IMR-90 (cell line): ENCODE results near the gene SFTA2.

Source experiments
- CEBPB ChIP-seq: IDR thresholded peaks from 2 replicates; pipeline ENCODE4 v1.6.1; 2012; ENCODE audit warnings: low read depth, low read length, improper control_type of control experiment
- MXI1 ChIP-seq: IDR thresholded peaks from 2 replicates; pipeline ENCODE4 v1.6.1; 2012; ENCODE audit warnings: low read depth, mild to moderate bottlenecking, low read length, moderate library complexity, borderline replicate concordance
- POLR2A ChIP-seq: IDR thresholded peaks from 2 replicates; pipeline ENCODE4 v1.6.1; 2012; ENCODE audit warnings: mild to moderate bottlenecking, low read depth, low read length
- RCOR1 ChIP-seq: IDR thresholded peaks from 2 replicates; pipeline ENCODE4 v1.6.1; 2012; ENCODE audit warnings: mild to moderate bottlenecking, low read length, improper control_type of control experiment; ENCODE audit not compliant: insufficient replicate concordance
- RFX5 ChIP-seq: IDR thresholded peaks from 2 replicates; pipeline ENCODE4 v1.8.0; 2012; ENCODE audit warnings: low read depth, mild to moderate bottlenecking, low read length, moderate library complexity
- SMC3 ChIP-seq: fragments of 150-350 bp; IDR thresholded peaks from 2 replicates; pipeline ENCODE4 v1.6.1; 2016; ENCODE audit warnings: low read depth, mild to moderate bottlenecking, antibody characterized with exemption, low read length, moderate library complexity
- USF2 ChIP-seq: fragments of 150-350 bp; IDR thresholded peaks from 2 replicates; pipeline ENCODE4 v1.6.1; 2017; ENCODE audit warnings: mild to moderate bottlenecking, antibody characterized with exemption, low read length, low read depth
- TF ChIP-seq, protein P1 (sequence below): conservative IDR thresholded peaks from 2 replicates; pipeline ENCODE4 v1.5.1; 2012; ENCODE audit warnings: mild to moderate bottlenecking, low read depth, low read length, improper control_type of control experiment

GRCh38 chr6:30894381-30894780, 37.6 kb downstream of the SFTA2 start:
- TF ChIP-seq MXI1 (no peak), POLR2A (no peak), RCOR1 (no peak), CEBPB (no peak), USF2 (no peak), SMC3 (no peak), RFX5 (no peak)
- TF ChIP-seq, protein P1, sequence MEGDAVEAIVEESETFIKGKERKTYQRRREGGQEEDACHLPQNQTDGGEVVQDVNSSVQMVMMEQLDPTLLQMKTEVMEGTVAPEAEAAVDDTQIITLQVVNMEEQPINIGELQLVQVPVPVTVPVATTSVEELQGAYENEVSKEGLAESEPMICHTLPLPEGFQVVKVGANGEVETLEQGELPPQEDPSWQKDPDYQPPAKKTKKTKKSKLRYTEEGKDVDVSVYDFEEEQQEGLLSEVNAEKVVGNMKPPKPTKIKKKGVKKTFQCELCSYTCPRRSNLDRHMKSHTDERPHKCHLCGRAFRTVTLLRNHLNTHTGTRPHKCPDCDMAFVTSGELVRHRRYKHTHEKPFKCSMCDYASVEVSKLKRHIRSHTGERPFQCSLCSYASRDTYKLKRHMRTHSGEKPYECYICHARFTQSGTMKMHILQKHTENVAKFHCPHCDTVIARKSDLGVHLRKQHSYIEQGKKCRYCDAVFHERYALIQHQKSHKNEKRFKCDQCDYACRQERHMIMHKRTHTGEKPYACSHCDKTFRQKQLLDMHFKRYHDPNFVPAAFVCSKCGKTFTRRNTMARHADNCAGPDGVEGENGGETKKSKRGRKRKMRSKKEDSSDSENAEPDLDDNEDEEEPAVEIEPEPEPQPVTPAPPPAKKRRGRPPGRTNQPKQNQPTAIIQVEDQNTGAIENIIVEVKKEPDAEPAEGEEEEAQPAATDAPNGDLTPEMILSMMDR: no peak
